Measurements from ENCODE around the gene VWF.

Gene VWF

GRCh38 chr12:6058481-6059161, 65.8 kb downstream of the VWF start:
- DNase-seq, result no peak

DNA sequence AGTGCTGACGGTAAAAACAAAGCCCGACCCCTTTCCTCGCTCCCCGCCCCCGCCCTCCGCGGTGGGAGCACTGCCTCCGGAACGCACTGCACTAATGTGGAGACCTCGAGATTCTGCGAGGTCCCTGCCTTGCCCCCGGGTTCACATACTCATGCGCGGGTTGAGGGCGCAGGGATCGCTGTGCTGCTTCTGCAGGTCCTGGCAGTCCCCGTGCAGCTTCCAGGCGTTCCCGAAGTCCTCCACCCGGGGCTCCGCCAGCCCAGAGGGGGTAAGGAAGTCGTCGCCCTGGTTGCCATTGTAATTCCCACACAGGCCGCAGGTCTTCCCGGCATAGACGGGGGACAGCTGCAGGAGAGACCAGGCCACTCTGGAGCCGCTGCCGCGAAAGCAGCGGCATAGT, 66.8 kb downstream of the VWF start:
- no peak for DNase-seq

- DNase-seq, result peak in 1 of 4 experiments; percentile 24
These were observed 67.8 kb downstream of the VWF start for GRCh38 chr12:6056406-6057240.

GRCh38 chr12:6053541-6053940, 70.9 kb downstream of the VWF start:
- DNase-seq, result no peak

DNA sequence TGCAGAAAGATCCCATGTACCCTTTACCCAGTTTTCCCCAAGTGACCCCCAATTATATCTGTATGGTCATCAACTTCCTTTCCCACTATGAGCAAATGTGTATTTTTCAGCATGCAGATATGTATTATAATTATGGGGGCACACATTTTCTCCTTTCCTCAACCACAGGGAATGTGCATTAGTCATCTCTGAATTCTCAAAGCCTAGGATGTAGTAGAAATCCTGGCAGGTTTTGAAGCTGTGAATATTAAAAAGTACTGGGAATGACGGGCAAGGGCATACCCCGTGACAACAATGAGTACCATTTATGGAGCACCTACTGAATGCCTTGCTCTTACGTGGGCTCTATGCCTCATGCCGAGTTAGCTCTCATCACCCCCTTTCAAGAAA, 71.5 kb downstream of the VWF start:
- no peak for DNase-seq

DNA sequence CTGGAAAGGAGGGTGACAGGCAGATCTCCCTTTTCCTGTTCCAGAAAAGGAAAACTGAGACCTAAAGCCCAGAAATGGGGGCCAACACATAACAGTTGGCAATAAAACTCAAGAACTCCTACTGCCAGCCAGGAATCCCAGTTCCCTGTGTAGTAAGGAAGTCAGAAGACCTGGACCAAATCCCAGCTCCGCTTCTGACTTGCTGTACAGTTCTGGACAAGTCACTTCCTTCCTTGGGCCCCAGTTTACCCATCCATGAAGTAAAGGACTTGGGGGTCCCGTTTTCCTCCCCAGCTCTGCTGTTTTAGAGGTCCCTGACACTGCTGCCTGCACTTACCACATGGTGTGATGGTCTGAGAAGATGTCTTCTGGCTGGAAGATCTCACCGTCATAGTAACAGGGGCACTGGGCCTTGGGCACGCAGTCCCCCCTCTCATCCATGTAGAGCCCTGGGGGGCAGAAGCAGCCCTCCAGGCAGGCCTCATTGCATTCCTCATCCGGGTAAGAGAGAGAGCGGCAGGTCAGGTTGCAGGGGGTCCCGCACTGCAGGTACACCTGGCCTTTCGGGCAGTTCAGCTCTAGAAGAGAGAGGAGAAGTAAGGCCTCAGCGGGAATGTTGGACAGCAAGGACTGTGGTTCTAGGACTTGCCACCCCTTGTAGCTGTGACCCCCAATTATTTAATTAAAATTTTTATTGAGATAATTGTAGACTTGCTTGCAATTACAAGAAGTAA, 72.1 kb downstream of the VWF start:
- DNase-seq, result no peak

GRCh38 chr12:6049992-6050391, 74.5 kb downstream of the VWF start:
- no peak for DNase-seq

DNA sequence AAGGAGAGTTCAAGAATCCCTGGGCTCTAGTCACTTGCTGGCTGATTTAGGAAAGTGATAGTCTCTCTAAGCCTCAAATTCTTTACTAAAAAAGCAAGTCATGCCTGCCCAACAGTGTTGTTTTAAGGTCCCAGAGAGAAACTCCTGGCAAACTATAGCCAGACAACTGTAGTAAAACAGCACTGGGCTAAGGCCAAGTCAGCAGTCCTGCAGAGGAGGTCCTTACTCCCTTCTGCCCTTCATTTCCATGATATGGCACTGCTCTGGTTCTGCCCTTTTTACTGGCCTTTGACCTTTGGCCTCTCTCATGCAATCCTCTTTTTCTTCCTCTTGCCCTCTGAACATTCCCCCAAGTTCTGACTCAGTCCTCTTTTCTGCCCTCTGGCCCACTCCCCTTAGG, 74.9 kb downstream of the VWF start:
- no peak for DNase-seq

DNA sequence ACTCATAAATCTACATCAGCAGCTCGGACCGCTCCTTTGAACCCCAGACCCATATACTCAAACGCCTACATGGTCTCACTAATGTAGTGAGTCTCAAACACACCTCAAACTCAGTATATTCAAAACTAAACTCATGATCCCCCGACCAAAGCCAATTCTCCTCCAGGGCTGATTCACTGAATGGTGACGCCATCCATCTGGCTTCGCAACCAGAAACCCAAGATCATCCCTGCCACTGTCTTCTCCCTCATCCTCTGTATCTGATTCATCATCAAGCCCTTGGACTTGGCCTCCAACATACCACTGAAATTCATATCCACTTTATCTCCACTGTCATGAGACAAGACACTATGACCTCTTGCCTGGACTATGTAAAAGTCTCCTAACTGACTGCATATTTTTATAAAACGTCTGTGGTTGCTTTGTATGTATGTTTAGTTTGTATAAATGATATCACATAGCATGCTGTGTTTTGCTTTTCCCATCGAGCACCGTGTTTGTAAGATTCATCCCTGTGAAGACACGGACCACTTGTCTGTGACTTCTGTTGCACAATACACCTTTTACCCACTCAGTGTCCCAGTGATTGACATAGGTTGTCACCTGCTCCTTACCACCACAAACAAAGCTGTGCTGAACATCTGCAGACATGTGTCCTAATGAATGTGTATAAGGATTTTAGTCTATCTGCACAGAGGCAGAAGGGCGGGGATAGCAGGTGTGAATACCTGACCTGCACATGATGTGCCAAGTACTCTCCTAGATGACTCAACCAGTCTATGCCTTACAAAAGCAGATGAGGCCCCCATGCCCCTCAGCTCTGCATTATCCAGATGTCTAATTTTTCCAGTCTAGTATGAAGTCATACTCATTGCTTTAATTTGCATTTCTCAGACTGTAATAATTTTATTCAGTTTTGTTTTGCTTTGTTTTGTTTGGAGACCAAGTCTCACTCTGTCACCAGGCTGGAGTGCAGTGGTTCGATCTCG, 76.9 kb downstream of the VWF start:
- peak in 3 of 4 experiments; percentile 39 to 64 (median 42) for DNase-seq

DNA sequence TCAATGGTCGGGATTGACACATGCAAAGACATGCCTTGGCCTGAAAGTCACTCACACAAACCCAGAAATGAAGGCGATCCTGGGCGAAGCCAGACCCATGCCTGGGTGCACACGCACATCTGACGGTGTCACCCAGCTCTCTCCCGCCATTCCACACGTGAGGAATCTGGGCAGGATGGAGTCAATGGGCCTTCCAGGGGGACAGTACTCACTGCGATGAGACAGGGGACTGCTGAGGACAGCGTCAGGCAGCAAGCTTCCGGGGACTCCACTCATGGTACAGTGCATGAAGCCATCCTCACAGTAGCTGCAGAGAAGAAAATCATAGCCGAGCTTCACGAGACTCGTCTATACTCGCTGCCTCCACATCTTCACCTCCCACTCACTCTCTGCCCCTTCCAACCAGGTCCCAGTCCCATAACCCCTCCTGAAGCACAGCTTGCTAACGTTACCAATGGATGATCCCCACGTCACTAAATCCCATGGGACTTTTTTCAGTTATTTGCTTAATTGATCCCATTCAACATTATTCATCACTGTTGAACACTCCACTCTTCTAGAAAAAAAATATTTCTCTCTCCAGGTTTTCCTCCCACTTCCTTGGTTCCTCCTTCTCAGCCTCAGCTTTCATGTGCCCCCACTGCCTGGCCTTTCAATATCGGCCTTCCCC, 77.8 kb downstream of the VWF start:
- no peak for DNase-seq

DNA sequence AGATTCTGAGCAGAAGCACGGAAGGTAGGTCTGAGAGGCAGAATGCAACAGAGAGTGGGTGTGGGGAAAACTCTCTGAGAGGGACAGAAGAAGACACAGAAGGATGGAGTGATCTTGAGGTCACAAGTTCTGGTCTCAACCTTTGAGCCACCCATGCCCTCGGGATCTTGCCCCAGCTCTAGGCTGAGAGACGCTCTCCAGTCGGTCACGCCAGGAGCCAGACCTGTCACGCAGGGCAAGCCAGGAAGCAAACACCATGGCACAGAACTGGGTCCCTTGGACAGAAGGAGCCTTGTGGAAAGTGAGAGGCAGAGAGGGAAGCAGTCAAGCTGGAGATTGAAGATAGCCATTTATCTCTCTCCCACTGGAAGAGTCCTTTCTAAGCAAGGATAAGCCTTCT, 79.0 kb downstream of the VWF start:
- DNase-seq, result no peak

- no peak for DNase-seq
These were observed 80.4 kb downstream of the VWF start for GRCh38 chr12:6044082-6044481.

DNA sequence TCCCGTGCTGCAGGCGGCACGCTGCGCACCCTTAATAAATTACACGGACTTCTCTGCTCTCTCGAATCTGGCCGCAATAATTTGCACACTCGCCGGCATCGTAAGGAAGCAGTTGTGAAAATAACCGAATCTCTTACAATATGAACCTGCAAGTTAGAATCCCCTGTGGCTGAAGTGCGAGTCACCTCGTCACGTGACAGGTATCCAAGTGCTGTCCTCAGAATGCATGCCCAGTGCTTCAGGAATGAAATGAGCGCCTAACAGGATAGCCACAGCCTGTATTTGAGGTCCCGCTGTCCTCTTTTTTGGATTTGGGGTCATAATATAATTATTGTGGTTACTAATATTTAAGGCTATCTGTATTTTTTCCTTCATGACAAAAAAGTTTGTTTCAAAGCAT, 82.0 kb downstream of the VWF start:
- no peak for DNase-seq

DNA sequence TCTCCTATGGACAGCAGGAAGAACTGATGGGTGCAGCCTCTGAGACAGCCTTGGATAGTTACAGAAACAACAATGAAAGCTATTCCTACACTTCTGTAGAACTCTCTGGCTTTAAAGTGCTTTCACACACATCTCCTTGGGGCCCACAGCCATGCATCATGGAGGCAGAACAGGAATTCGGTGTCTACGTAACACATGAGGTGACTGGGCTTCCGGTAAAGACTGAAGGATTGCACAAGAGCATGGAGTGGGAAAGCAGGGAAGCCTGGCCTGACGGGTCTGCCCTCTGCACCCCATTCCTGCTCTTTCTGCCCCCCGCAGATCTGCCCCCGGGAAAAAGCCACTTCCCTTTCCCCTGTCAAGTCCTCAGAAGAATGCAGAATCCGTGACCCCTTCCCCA, 82.6 kb downstream of the VWF start:
- no peak for DNase-seq

DNA sequence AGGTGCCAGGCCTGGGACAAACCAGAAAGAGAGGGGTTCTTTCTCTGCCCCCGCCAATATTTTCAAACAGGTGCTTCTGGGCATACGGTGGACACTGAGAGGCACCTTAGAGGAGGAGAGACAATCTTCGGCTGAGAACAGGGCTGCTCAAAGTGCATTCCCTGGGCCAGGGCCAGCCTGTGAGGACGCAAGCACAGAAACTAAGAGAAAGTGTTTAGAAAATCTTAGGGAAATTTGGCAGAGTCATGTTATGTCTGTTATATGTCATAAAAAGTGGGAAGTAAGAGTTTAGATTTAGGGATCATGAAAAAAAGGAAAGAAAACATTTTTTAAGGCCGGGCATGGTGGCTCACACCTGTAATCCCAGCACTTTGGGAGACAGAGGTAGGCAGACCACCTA, 83.7 kb downstream of the VWF start:
- DNase-seq, result no peak

DNA sequence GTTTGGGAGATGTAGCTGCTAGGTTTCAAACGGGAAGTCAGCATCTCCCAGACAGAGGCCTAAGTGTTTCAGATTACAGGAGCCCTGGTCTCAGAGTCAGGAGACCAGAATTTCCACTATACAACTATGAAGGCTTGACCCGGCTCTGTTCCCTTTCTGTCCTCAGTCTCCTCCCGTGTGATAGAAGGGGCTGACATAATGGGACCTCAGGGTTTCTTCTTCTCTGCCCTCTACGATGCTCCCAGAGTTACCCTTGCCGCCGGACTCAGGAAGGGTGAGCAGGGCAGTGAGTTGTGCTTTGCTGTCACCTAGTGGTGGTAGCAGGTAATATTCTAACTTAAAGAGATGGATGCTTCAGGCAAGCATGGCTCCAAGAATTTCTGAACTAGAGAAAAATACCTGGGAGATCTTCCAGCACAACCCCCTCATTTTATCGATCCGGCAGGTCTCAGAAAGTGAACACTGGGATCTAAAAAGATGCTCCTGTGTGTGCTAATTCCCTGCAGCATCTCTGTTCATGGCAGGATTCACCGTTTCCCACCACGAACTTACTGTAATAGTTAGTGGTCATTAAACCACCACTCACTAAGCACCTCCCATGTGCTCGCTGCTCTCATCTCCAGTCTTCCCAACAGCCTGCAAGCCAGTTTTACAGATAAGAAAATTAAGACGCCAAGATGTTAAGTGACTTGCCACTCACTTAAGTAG, 84.4 kb downstream of the VWF start:
- peak; percentile 72 to 82 (median 76) for DNase-seq

DNA sequence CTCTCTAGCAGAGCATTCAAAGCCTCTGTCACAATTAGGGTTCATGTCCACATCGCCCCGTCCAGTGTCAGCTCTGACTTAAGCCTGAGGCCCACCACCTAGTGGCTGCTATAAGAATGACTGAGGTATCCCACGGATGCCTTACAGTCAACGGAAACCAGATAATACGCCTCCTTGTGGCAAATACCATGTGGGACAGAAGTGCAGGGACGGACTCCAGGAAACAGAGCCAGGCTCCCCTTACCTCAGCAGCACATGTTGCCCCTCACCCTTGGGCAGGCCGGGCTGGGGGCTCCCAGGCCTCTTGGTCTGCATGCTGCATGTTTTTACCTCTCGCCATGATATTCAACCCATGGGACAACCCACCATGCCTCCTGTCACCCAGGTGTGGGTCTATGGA, 86.3 kb downstream of the VWF start:
- DNase-seq, result peak; percentile 83 to 91 (median 90)

- DNase-seq, result no peak
These were observed 87.0 kb downstream of the VWF start for GRCh38 chr12:6037459-6037858.

DNA sequence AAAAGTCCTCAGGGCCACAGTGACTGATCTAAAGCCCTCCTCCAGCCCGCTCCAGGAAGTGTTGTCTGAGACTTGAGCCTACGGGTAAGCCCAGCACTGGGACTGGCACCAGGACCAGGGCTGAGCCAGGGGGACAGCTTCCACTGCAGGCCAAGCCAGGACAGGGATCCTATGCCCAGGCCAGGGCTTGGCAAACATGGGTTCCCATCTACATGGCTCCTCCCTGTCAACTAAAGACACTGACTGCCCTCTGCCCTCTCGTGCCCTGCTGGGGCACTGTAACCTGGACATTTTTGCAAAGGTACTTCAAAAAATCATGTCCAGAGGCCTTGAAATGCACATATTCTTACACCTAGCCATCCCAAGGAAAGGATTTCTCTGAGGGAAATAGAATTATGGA, 88.0 kb downstream of the VWF start:
- no peak for DNase-seq

DNA sequence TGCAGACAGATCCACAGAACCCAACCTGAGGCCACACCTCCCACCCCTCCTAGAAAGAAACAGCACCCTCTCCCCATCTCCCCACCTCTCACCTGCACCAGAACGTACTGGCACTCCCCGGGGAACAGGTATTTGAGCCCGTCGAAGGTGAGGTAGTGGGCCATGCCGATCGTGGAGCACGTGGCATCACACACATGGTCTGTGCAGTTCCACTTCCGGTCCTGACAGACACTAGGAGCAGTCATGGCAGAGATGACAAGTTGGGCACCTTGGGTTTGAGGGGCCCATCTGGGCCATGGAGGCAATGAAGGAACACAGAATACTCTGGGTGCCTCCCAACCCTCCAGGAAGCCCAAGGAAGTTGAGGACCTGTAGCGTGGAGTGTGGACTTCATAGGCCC, 89.9 kb downstream of the VWF start:
- no peak for DNase-seq

GRCh38 chr12:6033546-6033945, 90.9 kb downstream of the VWF start:
- no peak for DNase-seq

Data from suppressor macrophage (primary cell).